ENCODE data around the gene KLHL5. TPM values are rescaled to one million over a fixed set of nuclear protein-coding genes. Genes with fewer than 3 reads are reported as not detected.

KLHL5 gene
- total RNA-seq, 1 donor from 2014 or later, result 30.2 TPM

GRCh38 chr4:39102297-39102696 is 40.3 kb downstream of the KLHL5 start:
- no peaks in the 10 kb centered on the region for H3K27me3 Mint-ChIP-seq (ENCODE audit: low read depth)
- no peaks in the 10 kb centered on the region for H3K9me3 Mint-ChIP-seq
- H3K27ac Mint-ChIP-seq (ENCODE audit: unreplicated experiment), result no peak overlapping the region
- H3K4me3 Mint-ChIP-seq, result no peak overlapping the region
- no peak for DNase-seq (ENCODE audit: low read depth, low spot score)
- no peak for TF ChIP-seq CTCF (conservative IDR thresholded peaks at IDR 0.05)
- H3K36me3 Mint-ChIP-seq (ENCODE audit: low read depth), result peaks cover 9% of the 10 kb centered on the region
- peaks cover 5% of the 10 kb centered on the region for H3K4me1 Mint-ChIP-seq

DNA sequence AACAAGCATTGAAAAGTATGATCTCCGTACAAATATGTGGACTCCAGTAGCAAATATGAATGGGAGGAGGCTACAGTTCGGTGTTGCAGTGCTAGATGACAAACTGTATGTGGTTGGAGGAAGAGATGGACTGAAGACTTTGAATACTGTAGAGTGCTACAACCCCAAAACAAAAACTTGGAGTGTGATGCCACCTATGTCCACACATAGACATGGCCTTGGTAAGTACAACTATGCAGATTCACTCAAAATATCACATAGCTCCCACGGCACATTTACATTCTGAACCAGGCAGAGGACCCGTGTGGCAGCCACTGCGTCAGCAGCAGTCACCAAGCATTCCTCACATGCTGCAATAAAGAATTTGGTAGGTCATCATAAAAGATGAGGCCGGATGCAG is 41.3 kb downstream of the KLHL5 start:
- H3K4me3 Mint-ChIP-seq, result no peak overlapping the region

DNA sequence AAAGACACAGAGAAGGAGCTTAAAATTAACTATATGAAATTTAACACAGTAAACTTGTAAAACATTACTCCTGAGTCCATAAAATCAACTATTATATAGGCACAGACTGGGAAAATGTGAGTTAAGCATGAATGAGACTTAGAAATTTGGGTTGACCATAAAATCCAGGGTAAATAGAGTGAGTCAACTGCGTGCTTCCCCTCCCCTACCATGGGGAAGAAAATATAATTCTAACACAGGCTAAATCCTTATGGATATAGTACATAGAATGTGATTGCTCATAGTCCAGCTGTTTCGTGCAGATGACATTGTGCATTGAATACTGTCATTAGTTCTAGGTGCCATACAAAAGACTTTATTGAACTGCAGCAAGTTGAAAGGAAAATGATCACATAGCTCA is 42.2 kb downstream of the KLHL5 start:
- DNase-seq (ENCODE audit: low read depth, low spot score), result no peak
- TF ChIP-seq CTCF (conservative IDR thresholded peaks at IDR 0.05), result no peak
- Mint-ChIP-seq H3K27me3 (ENCODE audit: low read depth) (no peaks in the 10 kb centered on the region), H3K4me1 (peaks cover 5% of the 10 kb centered on the region), H3K36me3 (ENCODE audit: low read depth) (peaks cover 7% of the 10 kb centered on the region), H3K9me3 (no peaks in the 10 kb centered on the region), H3K27ac (ENCODE audit: unreplicated experiment) (no peak overlapping the region), H3K4me3 (no peak overlapping the region)

More for the DNA sequence above, 41.3 kb downstream of the KLHL5 start:
- H3K9me3 Mint-ChIP-seq, result no peaks in the 10 kb centered on the region
- TF ChIP-seq CTCF (conservative IDR thresholded peaks at IDR 0.05), result no peak
- H3K4me1 Mint-ChIP-seq, result peaks cover 5% of the 10 kb centered on the region
- DNase-seq (ENCODE audit: low read depth, low spot score), result no peak
- peaks cover 7% of the 10 kb centered on the region for H3K36me3 Mint-ChIP-seq (ENCODE audit: low read depth)
- H3K27ac Mint-ChIP-seq (ENCODE audit: unreplicated experiment), result no peak overlapping the region
- no peaks in the 10 kb centered on the region for H3K27me3 Mint-ChIP-seq (ENCODE audit: low read depth)

DNA sequence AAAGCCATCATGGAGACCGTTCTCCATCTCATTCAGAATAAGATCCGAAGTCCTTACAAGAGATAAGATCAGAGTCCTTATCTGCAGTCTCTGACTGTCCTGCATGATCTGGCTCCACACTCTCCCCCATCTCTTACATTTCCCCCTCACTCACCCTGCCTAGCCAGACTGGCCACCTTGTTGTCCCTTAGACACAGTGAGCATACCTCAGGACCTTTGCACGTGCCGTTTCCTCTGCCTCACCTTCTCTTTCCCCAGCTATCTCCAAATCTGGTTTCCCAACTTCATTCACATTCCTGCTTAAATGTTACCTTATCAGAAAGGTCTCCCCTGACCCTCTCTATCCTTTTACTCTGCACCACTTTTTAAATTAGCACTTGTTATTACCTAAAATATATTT is 44.0 kb downstream of the KLHL5 start:
- H3K9me3 Mint-ChIP-seq, result no peaks in the 10 kb centered on the region
- peaks cover 5% of the 10 kb centered on the region for H3K4me1 Mint-ChIP-seq
- no peaks in the 10 kb centered on the region for H3K27me3 Mint-ChIP-seq (ENCODE audit: low read depth)
- no peak for TF ChIP-seq CTCF (conservative IDR thresholded peaks at IDR 0.05)
- H3K4me3 Mint-ChIP-seq, result no peak overlapping the region
- peaks cover 7% of the 10 kb centered on the region for H3K36me3 Mint-ChIP-seq (ENCODE audit: low read depth)
- H3K27ac Mint-ChIP-seq (ENCODE audit: unreplicated experiment), result no peak overlapping the region
- DNase-seq (ENCODE audit: low read depth, low spot score), result no peak

GRCh38 chr4:39114436-39114835 is 52.4 kb downstream of the KLHL5 start:
- H3K4me3 Mint-ChIP-seq, result no peak overlapping the region
- peaks cover 2% of the 10 kb centered on the region for H3K9me3 Mint-ChIP-seq
- no peaks in the 10 kb centered on the region for H3K4me1 Mint-ChIP-seq
- peaks cover 31% of the 10 kb centered on the region for H3K36me3 Mint-ChIP-seq (ENCODE audit: low read depth)
- TF ChIP-seq CTCF (conservative IDR thresholded peaks at IDR 0.05), result no peak
- H3K27me3 Mint-ChIP-seq (ENCODE audit: low read depth), result no peaks in the 10 kb centered on the region
- DNase-seq (ENCODE audit: low read depth, low spot score), result no peak
- H3K27ac Mint-ChIP-seq (ENCODE audit: unreplicated experiment), result no peak overlapping the region
